ENCODE data around the gene PDCD1.
"Not testable (repeated sequence)": the region's sequence is repeated elsewhere in the genome, so short reads cannot be mapped to it uniquely, and the experiment has no call there.

The PDCD1 gene

GRCh38 chr2:241836292-241836691 is 22.4 kb downstream of the PDCD1 start:
- Histone ChIP-seq H3K79me1 (replicated peaks; ENCODE audit: low read length, poor library complexity, severe bottlenecking) (no peaks in the 10 kb centered on the region), H2AK5ac (ENCODE audit: low read length, severe bottlenecking) (no peak overlapping the region), H4K8ac (ENCODE audit: low read length) (no peak overlapping the region), H2BK120ac (ENCODE audit: low read depth, low read length) (no peak overlapping the region), H3K9me3 (ENCODE audit: control insufficient read depth, low read length) (peaks cover 4% of the 10 kb centered on the region), H3K23ac (ENCODE audit: low read length in 2 of 2) (no peak overlapping the region), H4K91ac (ENCODE audit: low read length) (no peak overlapping the region), H3K27me3 (ENCODE audit: control insufficient read depth in 1 of 2, insufficient read depth in 1 of 2, low read length in 2 of 2) (peaks cover 11 to 55% of the 10 kb centered on the region in 2 experiments), H2BK12ac (ENCODE audit: low read length in 2 of 2) (no peak overlapping the region), H3K27ac (ENCODE audit: low read length, poor library complexity, severe bottlenecking) (no peak overlapping the region), H2BK5ac (ENCODE audit: low read depth, low read length, poor library complexity, severe bottlenecking) (no peak overlapping the region), H2AFZ (ENCODE audit: low read depth, low read length) (no peak overlapping the region), H3K18ac (ENCODE audit: low read depth in 1 of 2, low read length in 2 of 2) (no peak overlapping the region), H2BK15ac (ENCODE audit: low read depth, poor library complexity, severe bottlenecking) (no peak overlapping the region), H3K4me1 (ENCODE audit: control insufficient read depth, insufficient read depth, low read depth, low read length) (no peaks in the 10 kb centered on the region), H3K4me2 (ENCODE audit: low read length, poor library complexity, severe bottlenecking) (no peak overlapping the region), H3K36me3 (ENCODE audit: control insufficient read depth in 1 of 2, insufficient read depth in 2 of 2, low read depth in 1 of 2, low read length in 2 of 2) (no peaks in the 10 kb centered on the region), H3K4me3 (ENCODE audit: insufficient read depth in 1 of 2, low read depth in 1 of 2, low read length in 2 of 2) (no peak overlapping the region), H3K9ac (ENCODE audit: low read length) (no peak overlapping the region), H3K4ac (ENCODE audit: low read depth in 1 of 2, low read length in 2 of 2) (no peak overlapping the region), H3K14ac (ENCODE audit: low read length in 2 of 2) (no peak overlapping the region)
- DNase-seq = no peak
- WGBS = 78% methylated on average over 4 of the region's 6 CpGs

- no peak overlapping the region for H3K9ac ChIP-seq (ENCODE audit: low read length)
- no peak overlapping the region for H3K4me3 ChIP-seq (ENCODE audit: insufficient read depth in 1 of 2, low read depth in 1 of 2, low read length in 2 of 2)
- WGBS = 83% methylated on average over 4 of the region's 4 CpGs
- DNase-seq = no peak
- no peaks in the 10 kb centered on the region for H3K4me1 ChIP-seq (ENCODE audit: control insufficient read depth, insufficient read depth, low read depth, low read length)
- no peak overlapping the region for H3K27ac ChIP-seq (ENCODE audit: low read length, poor library complexity, severe bottlenecking)
- H3K18ac ChIP-seq (ENCODE audit: low read depth in 1 of 2, low read length in 2 of 2) = no peak overlapping the region
- no peak overlapping the region for H2BK120ac ChIP-seq (ENCODE audit: low read depth, low read length)
- H3K27me3 ChIP-seq (ENCODE audit: control insufficient read depth in 1 of 2, insufficient read depth in 1 of 2, low read length in 2 of 2) = peaks cover 11 to 60% of the 10 kb centered on the region in 2 experiments
- H3K79me1 ChIP-seq (replicated peaks; ENCODE audit: low read length, poor library complexity, severe bottlenecking) = no peaks in the 10 kb centered on the region
- no peak overlapping the region for H3K14ac ChIP-seq (ENCODE audit: low read length in 2 of 2)
- no peak overlapping the region for H2AK5ac ChIP-seq (ENCODE audit: low read length, severe bottlenecking)
- H2BK12ac ChIP-seq (ENCODE audit: low read length in 2 of 2) = no peak overlapping the region
- no peak overlapping the region for H3K4ac ChIP-seq (ENCODE audit: low read depth in 1 of 2, low read length in 2 of 2)
- no peak overlapping the region for H2BK15ac ChIP-seq (ENCODE audit: low read depth, poor library complexity, severe bottlenecking)
- no peak overlapping the region for H4K91ac ChIP-seq (ENCODE audit: low read length)
- H3K36me3 ChIP-seq (ENCODE audit: control insufficient read depth in 1 of 2, insufficient read depth in 2 of 2, low read depth in 1 of 2, low read length in 2 of 2) = no peaks in the 10 kb centered on the region
- peaks cover 10% of the 10 kb centered on the region for H3K9me3 ChIP-seq (ENCODE audit: control insufficient read depth, low read length)
- H4K8ac ChIP-seq (ENCODE audit: low read length) = no peak overlapping the region
- H2AFZ ChIP-seq (ENCODE audit: low read depth, low read length) = no peak overlapping the region
- no peak overlapping the region for H3K4me2 ChIP-seq (ENCODE audit: low read length, poor library complexity, severe bottlenecking)
- no peak overlapping the region for H2BK5ac ChIP-seq (ENCODE audit: low read depth, low read length, poor library complexity, severe bottlenecking)
- H3K23ac ChIP-seq (ENCODE audit: low read length in 2 of 2) = no peak overlapping the region
Measured at GRCh38 chr2:241835611-241836010, 23.1 kb downstream of the PDCD1 start.

- H3K79me1 ChIP-seq (replicated peaks; ENCODE audit: low read length, poor library complexity, severe bottlenecking) = no peaks in the 10 kb centered on the region
- no peaks in the 10 kb centered on the region for H3K4me1 ChIP-seq (ENCODE audit: control insufficient read depth, insufficient read depth, low read depth, low read length)
- no peak overlapping the region for H3K27ac ChIP-seq (ENCODE audit: low read length, poor library complexity, severe bottlenecking)
- H2BK5ac ChIP-seq (ENCODE audit: low read depth, low read length, poor library complexity, severe bottlenecking) = no peak overlapping the region
- H3K9me3 ChIP-seq (ENCODE audit: control insufficient read depth, low read length) = peaks cover 10% of the 10 kb centered on the region
- H3K18ac ChIP-seq (ENCODE audit: low read depth in 1 of 2, low read length in 2 of 2) = no peak overlapping the region
- H3K4me2 ChIP-seq (ENCODE audit: low read length, poor library complexity, severe bottlenecking) = no peak overlapping the region
- H3K4ac ChIP-seq (ENCODE audit: low read depth in 1 of 2, low read length in 2 of 2) = no peak overlapping the region
- H3K27me3 ChIP-seq (ENCODE audit: control insufficient read depth in 1 of 2, insufficient read depth in 1 of 2, low read length in 2 of 2) = peaks cover 11 to 56% of the 10 kb centered on the region in 2 experiments
- H3K9ac ChIP-seq (ENCODE audit: low read length) = no peak overlapping the region
- 90% methylated on average over 10 of the region's 10 CpGs for WGBS
- H3K4me3 ChIP-seq (ENCODE audit: insufficient read depth in 1 of 2, low read depth in 1 of 2, low read length in 2 of 2) = no peak overlapping the region
- H2BK15ac ChIP-seq (ENCODE audit: low read depth, poor library complexity, severe bottlenecking) = no peak overlapping the region
- H2BK120ac ChIP-seq (ENCODE audit: low read depth, low read length) = no peak overlapping the region
- no peaks in the 10 kb centered on the region for H3K36me3 ChIP-seq (ENCODE audit: control insufficient read depth in 1 of 2, insufficient read depth in 2 of 2, low read depth in 1 of 2, low read length in 2 of 2)
- H4K91ac ChIP-seq (ENCODE audit: low read length) = no peak overlapping the region
- DNase-seq = no peak
- no peak overlapping the region for H3K23ac ChIP-seq (ENCODE audit: low read length in 2 of 2)
- H2AFZ ChIP-seq (ENCODE audit: low read depth, low read length) = no peak overlapping the region
- no peak overlapping the region for H2AK5ac ChIP-seq (ENCODE audit: low read length, severe bottlenecking)
- H4K8ac ChIP-seq (ENCODE audit: low read length) = no peak overlapping the region
- no peak overlapping the region for H2BK12ac ChIP-seq (ENCODE audit: low read length in 2 of 2)
- H3K14ac ChIP-seq (ENCODE audit: low read length in 2 of 2) = no peak overlapping the region
Measured at GRCh38 chr2:241834527-241835210, 24.0 kb downstream of the PDCD1 start.

- not testable (repeated sequence) for H3K23ac ChIP-seq (ENCODE audit: low read length in 2 of 2); H2BK15ac ChIP-seq (ENCODE audit: low read depth, poor library complexity, severe bottlenecking); H3K9ac ChIP-seq (ENCODE audit: low read length); H3K4me2 ChIP-seq (ENCODE audit: low read length, poor library complexity, severe bottlenecking); H3K79me1 ChIP-seq (replicated peaks; ENCODE audit: low read length, poor library complexity, severe bottlenecking); H4K8ac ChIP-seq (ENCODE audit: low read length); H3K4me1 ChIP-seq (ENCODE audit: control insufficient read depth, insufficient read depth, low read depth, low read length); H3K18ac ChIP-seq (ENCODE audit: low read depth in 1 of 2, low read length in 2 of 2); H3K14ac ChIP-seq (ENCODE audit: low read length in 2 of 2); H2BK5ac ChIP-seq (ENCODE audit: low read depth, low read length, poor library complexity, severe bottlenecking); DNase-seq; H2AFZ ChIP-seq (ENCODE audit: low read depth, low read length); H3K4ac ChIP-seq (ENCODE audit: low read depth in 1 of 2, low read length in 2 of 2); H3K27ac ChIP-seq (ENCODE audit: low read length, poor library complexity, severe bottlenecking); H3K36me3 ChIP-seq (ENCODE audit: control insufficient read depth in 1 of 2, insufficient read depth in 2 of 2, low read depth in 1 of 2, low read length in 2 of 2); H2BK12ac ChIP-seq (ENCODE audit: low read length in 2 of 2); H2AK5ac ChIP-seq (ENCODE audit: low read length, severe bottlenecking); H3K4me3 ChIP-seq (ENCODE audit: insufficient read depth in 1 of 2, low read depth in 1 of 2, low read length in 2 of 2); H4K91ac ChIP-seq (ENCODE audit: low read length); H2BK120ac ChIP-seq (ENCODE audit: low read depth, low read length)
- WGBS = 91% methylated on average over 27 of the region's 28 CpGs
- H3K27me3 ChIP-seq (ENCODE audit: control insufficient read depth in 1 of 2, insufficient read depth in 1 of 2, low read length in 2 of 2) = peaks cover 11 to 52% of the 10 kb centered on the region in 2 experiments
- peaks cover 10% of the 10 kb centered on the region for H3K9me3 ChIP-seq (ENCODE audit: control insufficient read depth, low read length)
Measured at GRCh38 chr2:241833756-241834526, 24.8 kb downstream of the PDCD1 start.

All from mesenchymal stem cell (in vitro differentiated cells and primary cell).